GM21723 (cell line): ENCODE measurements around the gene ABHD2.

Experiments
- ATAC-seq: cut with Tn5 transposase; IDR thresholded peaks from one replicate; pipeline ENCODE4 v1.9.1; 2021; ENCODE audit warnings: mild to moderate bottlenecking, moderate library complexity; ENCODE audit not compliant: unreplicated experiment

The ABHD2 gene

DNA sequence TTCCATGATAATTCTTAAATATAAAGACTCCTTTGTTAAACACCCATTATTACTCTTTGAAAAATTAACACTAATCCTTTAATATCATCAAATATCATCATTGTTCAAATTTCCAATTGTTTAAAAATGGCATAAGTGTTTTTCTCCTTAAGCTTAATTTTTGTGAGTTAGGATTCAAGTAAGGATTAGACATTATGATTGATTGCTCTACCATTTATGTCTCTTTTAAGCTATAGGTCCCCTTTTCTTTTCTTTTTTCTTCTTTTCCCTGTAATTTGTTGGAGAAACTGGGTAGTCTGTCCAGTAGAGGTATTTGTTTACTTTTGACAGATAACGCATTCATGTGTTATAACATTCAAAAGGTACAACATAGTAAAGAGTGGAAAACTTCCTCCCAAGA lies 9.1 kb downstream of the ABHD2 start:
- ATAC-seq, result no peak

DNA sequence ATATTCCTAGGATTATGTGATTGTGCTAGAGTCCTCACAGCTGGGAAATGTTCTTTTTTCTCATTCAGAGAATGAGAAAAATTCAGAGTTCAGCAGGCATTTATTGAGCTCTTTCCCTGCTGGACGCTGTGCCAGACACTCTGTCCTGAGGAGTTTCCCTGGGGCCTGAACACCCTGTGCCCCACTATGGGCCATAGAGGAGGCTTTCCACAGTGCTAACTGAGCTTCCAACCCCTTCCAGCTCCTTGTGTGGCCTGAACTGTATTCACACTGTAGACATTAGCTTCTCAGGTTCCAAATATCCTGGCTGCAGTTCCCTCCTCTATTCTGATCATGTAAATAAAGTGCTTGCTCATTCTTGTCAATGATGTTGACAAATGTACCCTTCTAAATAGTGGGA lies 10.0 kb downstream of the ABHD2 start:
- ATAC-seq, result no peak

DNA sequence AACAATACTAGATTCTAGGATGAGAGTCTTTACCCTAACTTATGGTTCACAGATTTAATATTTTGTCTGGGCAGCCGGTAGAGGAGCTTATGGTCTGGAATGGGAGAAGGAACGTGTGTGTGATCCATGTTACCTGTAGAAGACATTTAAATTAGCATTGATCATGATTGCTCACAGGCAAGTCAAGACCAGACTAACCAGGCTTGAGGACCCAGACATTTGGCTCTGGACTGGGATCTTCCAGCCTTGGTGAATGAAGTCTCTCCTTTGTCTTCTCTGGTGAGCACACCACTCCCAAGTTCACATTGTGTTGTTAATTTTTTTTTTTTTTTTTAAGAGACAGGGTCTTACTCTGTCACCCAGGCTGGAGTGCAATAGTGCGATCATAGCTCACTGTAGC lies 11.7 kb downstream of the ABHD2 start:
- ATAC-seq, result no peak

DNA sequence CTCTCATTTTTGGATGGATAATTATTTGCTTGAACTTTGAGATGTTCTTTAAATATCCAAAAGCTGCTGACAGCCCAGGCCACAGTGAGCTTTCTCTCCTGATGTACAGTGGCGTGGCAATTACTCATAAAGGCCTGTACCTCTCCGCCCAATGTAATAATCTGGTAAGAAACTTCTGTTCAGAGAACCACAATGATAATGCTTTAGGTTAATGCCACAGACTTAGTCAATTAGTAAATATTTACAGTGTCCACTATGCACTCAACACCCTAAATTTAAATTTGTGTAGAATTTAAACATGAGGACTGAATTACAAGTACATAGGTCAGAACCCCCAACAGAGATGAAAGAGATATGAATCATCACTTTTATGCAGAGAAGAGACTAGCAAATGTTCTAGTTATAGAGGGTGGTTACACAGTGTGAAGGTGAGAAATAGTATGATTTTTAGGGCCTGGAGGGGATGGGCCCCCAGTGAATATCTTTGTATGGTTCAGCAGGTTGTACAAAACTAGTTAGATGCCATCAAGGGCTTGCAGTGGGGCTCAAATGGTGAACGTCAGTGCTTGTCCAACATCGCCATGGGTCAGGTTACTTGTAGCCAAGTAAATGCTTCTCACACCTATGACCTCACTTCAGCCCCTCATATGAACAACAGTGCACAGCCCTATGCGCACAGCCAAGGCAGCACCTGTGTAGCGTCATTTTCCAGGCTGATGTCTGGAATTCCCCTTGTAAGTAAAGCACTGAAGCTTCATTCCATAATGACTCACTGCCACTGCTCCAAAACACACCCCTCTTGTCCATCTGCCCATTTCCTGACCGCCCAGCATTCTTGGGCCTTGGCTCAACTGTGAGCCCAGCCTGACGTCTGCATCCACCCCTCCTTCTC lies 13.3 kb downstream of the ABHD2 start:
- no peak for ATAC-seq

DNA sequence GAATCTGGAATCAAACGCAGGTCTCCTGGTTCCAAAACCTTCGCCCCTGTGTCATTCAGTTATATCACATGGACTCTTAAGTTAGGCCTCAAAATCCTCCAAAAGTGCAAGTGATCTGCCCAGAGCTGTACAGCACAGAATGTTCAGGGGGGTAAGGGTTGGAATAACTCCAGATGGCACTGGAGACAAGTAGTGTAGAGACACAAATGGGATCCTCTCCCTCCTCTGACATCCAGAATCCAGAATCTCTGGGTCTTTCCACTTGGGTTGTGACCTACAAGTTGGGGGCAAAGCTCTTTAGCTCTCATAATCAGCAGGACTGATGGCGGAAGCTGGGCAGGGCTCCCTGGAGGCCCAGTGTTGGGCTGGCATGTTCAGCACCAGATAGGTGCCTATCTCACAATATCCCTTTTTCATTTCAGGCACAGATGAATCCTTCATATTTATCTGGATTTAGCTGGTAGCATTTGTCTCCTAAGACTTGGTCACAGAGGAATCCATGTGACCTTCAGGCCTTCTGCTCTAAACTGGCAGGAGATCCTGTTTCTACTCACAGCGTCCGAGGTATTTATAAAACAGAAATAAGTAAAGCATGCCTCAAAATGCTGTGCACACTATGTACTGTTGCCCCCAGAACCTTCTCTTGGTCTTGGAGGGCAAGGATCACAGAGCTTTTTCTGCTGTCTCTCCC lies 15.4 kb downstream of the ABHD2 start:
- no peak for ATAC-seq

DNA sequence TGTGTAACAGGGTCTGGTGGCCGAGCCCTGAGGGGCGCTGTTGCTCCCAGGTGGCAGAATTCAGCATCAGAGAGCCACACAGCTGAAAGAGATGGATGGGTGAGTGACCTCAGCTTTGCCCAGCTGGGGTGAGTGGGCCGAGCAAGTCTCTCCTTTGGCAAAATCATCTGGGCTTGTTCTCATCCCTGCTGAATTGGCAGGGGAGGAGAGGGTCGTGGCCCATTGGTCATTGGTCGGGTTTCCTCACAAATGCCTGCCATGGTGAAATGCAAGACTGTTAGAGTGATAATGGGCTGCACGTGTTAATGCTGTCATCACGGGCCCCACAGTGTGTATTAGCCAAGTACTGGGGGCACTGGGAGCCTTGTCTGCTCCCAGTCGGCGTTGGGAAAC lies 15.9 kb downstream of the ABHD2 start:
- ATAC-seq, result no peak

DNA sequence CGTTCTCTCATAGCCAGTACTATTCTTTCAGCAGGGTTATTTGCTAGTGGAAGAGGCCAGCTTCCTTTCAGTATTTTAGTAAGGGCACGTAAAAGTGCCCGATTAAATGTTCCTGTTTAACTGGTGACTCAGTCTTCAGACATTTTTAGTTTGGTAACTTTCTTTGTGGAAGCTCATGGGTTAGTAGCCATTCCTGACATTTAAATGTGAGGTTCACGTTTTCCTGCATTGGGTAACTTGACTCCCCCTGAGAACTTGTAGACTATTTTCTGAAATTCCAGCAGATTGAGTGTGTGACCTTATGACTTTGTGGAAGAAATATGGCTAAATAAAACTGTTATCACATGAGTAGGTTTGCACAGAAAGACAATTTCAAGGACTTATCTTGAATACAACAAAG lies 16.9 kb downstream of the ABHD2 start:
- no peak for ATAC-seq

DNA sequence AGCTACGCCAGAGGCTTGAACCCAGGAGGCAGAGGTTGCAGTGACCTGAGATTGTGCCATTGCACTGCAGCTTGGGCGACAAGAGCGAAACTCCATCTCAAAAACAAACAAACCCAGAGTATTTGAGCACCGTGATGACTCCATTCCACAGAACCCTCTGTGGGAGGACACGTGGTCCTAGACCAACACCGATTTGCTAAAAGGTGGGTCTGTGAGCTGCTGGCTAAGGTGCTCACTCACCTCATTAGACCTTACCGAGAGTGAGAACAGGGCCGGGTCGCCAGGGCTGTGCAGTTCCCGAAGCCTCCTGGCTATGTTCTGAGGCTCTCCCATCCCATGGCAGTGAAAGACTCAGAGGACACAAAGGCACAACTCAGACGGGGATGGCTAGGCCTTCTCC lies 17.9 kb downstream of the ABHD2 start:
- ATAC-seq, result no peak

DNA sequence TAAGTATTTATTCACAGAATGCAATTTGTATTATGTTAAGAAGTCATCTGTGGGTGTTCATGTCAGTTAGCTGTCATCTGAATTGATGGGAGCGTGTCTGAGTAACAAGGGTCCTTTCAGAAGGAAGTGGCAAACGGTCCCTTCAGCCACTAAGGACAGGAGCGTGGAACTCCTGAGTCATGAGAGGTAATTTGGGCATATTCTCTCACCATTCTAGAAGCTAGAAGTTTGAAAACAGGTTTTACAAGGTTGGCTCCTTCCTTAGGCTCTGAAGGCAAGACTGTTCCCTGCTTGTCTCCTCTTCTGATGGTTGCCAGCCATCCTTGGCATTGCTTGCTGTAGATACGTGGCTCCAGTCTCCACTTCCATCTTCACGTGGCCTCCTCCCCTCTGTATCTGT lies 19.7 kb downstream of the ABHD2 start:
- ATAC-seq, result no peak

DNA sequence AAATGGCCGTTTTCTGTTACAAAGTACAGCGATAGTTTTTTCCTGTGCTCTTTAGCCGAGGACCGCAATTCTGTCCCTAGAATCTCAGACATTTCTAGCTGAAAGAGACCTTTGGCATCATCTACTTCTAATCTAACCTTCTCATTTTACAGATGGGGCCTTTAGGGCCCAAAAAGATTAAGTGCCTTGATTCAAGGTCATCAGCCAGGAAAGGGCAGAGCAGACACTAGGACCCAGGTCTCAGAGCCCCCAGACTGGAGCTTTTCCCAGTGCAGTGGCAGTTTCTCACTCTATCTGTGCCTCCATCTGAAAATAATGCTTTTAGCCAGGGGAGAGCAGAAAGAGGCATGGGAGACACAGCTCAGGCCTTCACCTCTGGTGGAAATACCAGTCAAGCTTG lies 20.6 kb downstream of the ABHD2 start:
- ATAC-seq, result no peak

DNA sequence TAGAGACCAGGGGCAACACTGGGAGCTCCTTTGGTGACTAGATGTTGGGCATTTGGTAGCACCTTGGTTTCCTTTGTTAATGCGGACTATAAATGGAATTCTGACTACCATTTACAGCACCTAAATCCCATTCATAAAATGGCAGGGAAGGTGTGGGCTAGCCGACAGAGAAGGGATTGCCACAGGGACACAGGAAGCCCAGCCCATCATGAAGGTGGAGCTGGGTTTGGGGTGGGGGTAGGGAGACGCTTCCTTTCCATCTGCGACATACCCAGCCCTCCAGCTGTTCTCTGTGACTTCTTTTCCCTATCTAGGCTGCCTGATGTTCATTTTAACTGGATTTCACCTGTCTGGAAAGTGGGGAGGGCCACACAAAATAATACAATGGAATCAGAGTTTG lies 21.0 kb downstream of the ABHD2 start:
- ATAC-seq, result no peak

DNA sequence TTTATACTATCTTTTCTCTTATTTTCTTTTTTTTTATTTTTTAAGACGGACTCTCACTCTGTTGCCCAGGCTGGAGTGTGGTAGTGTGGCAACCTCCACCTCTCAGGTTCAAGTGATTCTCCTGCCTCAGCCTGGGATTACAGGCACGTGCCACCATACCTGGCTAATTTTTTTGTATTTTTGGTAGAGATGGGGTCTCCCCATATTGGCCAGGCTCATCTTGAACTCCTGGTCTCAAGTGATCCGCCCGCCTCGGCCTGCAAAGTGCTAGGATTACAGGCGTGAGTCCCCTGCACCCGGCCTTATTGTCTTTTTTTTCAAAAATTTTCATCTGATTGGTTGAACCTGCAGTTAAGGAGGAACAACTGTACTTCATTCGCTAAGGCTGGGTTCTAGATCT lies 21.8 kb downstream of the ABHD2 start:
- no peak for ATAC-seq

DNA sequence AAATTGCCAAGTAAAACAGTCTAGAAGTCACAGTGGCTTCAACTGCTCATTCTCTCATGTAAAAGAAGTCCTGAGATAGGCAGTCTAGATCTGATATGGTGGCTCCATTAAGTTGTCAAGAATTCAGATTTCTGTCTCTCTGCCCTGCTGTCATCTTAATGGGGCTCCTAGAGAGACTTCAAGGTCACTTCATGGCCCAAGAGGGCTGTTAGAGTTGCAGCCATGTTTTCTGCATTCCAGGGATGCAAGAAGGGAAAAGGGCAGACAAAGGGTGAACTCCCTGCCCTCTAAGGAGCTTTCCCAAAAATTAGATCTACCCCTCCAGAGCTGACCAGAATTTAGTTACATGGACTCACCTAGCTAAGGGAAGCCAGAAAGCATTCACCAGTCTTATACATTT lies 23.1 kb downstream of the ABHD2 start:
- ATAC-seq, result no peak

DNA sequence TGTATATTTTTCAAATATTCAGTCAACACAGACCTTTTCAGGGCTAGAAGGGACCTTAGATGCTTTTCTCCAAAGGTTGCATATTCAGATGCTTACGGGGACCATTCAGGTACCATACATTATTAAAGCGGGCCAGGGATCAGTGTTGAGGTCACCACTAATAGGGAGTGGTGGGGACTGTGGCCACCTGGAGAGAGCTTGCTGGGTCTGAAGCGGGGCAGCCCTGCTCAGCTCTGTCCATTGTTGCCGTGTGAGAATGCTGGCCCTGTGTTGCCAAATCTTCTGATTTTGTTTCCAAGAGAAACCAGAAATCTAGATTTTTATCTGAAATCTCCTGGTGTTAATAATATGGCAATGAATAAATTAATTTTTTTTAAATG lies 23.7 kb downstream of the ABHD2 start:
- no peak for ATAC-seq

DNA sequence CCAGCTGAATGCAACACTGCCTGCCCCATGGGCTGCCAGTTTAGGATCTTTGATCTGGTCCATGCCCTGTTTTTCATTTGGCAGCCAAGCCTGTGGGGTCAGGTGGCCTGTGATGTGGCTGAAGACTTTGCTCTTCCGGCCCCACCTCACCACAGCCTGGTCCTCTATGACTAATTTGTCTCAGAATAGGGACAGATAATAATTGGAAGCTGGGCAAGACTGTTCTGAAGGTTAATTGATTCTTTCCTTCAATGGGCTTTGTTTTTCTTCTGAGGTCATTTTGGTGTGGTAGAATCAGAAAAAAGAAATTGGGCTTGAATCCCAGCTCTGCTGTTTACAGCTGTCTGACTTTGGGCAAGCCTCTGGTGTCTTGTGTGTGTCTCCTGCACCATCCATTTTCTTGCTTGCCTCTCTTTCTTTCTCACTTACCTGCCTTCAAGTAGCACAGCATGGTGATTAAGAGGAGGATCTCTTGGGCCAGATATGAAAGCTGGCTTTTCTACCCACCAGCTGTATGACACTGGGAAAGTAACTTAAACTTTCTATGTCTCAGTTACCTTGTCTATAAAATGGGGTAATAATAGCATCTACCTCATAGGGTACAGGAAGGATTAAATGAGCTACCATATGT lies 24.2 kb downstream of the ABHD2 start:
- ATAC-seq, result peak; percentile 98

DNA sequence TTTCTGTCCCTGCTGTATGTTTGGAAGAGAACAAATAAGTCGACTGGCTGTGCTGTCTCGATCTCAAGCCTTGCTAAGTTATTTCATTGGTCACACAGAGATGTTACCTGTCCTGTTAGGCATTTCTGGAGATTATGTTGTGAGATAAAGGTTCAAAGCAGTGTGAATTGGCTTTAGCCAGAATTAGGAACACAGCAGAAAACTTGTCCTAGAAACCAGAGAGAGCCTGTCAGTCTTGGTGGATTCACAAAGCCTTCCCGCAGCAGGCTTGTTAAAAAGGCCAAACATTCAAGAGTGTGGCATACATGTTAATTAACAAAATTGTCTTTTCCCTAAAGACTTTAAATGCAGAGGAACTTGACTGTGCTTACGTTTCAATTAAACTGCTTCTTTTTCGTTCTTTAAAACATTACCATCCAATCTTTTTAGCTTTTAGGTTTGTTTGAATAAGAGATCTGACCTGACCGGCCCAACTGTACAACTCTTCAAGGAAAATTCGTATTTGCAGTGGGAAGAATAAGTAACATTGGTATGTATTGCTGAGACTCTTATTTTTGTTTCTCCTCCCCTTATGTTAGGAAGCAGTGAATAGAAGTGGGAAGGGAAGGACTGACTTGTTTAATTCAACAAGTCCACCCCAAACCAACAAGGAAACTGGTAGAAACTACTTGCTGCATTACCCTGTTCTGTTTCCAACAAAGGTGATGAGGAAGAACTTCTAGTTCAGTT lies 25.2 kb downstream of the ABHD2 start:
- no peak for ATAC-seq

DNA sequence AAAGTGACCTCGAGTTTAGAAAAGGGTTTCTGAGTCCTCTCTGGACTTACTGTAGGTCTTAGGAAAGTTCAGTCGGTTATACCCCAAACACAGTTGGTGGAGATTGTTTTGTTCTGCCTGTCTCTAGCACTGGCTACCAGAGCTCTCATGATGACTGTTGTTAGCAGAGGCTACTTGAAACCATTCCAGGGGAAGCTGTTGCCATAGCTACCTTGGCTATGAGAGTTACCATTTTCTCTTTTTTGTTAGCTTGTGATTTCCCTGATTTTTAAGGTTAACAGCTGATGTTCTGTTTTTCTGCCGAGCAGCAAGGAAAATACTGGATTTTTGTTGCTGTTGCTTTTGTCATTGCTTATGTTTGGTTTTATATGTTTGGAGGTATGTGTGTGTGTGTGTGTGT lies 26.7 kb downstream of the ABHD2 start:
- no peak for ATAC-seq

DNA sequence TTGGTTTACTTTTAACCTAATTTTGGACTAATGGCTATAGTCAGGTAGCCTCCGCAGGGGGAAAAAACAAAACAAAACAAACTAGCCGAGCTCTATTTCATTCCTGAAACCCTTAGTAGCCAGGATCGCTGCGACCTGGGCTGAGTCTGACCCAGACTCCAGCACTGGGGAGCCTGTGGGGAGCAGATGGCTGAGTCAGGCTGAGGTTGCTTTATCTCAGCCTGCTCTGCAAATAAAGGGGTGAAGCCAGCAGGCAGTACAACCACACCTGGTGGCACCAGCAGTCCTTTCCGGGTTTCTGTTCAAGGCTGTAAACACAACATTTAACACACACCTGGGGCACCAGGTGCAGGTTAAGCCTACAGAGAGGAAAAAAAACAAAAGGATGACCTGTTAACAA lies 27.3 kb downstream of the ABHD2 start:
- ATAC-seq, result no peak

DNA sequence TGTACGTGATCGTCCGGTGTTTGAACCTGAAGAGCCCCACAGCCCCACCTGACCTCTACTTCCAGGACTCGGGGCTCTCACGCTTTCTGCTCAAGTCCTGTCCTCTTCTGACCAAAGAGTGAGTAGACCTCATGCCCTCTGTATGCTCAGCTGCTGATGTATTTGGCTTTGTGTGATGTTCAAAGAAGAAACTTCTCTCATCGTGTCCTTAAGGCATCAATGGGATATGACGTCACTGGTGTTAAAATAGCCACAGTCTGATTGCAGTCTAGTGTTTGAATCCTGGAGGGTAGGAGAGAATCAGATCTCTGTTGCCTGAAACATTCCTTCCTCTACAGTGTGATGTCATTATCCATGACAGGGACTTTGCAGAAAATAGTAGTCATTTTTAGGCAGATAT lies 28.1 kb downstream of the ABHD2 start:
- no peak for ATAC-seq

DNA sequence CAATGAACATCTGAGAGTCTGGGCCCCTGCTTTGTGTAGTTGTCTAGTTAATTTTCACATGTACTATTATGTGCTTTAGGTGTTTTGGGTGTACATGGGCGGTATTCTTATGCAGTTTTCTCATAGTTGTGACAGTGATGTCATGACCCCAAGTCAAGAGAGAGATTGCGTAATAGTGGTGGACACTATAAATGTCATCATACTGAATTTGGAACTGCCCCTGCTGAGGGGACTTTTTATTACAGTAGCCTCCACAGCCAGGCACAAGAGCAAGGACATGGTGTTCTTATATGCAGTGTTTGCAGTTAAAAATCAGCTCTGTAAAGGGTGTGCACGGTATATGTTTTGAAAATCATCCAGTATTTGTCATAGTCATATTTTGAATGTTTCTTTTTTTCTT lies 29.5 kb downstream of the ABHD2 start:
- ATAC-seq, result no peak

DNA sequence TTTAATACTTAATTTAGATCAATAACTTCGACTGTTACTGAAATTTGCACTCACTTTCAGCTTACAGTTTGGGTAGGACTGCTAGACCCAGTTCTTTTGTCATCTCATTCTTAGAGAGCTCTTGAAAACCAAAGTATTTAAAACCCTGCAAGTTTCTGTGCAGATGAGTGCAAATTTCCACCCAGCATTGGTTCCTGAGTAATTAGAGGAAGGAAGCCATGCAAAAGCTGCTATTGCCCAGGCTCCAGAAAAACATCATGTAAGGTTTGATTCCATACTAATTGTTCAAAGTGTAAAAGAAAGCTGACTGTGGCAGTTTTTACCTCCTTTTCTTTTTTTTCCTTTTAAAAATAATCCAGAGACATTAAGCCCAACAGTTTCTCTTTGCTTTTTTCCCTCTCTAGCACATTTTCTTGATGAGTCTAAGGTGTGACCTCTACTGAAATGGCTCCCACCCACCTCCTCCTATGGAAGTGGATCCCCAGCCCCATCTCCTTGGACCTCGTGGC lies 30.3 kb downstream of the ABHD2 start:
- ATAC-seq, result no peak
